ENCODE measurements around the gene CAPN10. TPM values are rescaled to one million over a fixed set of nuclear protein-coding genes. Genes with fewer than 3 reads are reported as not detected.

The CAPN10 gene
- total and polyA plus RNA-seq, 3 experiments from 2014 or later: 19.5 to 40.5 (median 36.1) TPM

DNA sequence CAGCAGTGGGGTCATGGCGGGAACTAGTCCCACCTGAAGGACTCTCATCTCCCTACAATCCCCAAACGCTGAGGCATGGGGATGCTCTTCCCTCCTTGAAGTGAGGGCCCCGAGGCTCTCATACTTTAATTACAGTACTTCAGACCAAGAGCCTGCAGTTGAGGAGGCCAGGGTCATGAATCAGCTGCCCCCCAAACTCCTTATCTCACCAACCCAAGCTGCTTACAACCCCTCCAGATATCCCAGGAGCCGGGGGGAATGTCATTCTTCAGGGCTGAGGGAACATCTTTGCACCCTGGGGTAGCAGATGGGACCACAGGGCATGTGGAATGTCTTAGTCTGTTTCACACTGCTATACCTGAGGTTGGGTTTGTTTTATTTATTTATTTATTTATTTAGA lies 2.8 kb upstream of the CAPN10 start:
- ChIA-PET CTCF (interaction anchor here (4.4 kb wide), 1 partner anchor 28 kb away, joined by 22 read pairs; no protein-coding TSS in a partner anchor), POLR2A (no interaction called here)
- peaks cover 0 to 2% of the 10 kb centered on the region in 2 donors for H3K27me3 Mint-ChIP-seq
- peaks cover 57 to 80% (median 74%) of the 10 kb centered on the region in 3 donors for H3K4me1 Mint-ChIP-seq
- Histone ChIP-seq H3K4me3 (ENCODE audit: low read length) (no peak overlapping the region), H3K9me3 (ENCODE audit: low read length) (no peaks in the 10 kb centered on the region), H3K27me3 (ENCODE audit: insufficient read depth, low read length, poor library complexity, severe bottlenecking) (no peaks in the 10 kb centered on the region), H3K27ac (ENCODE audit: low read depth, low read length) (no peak overlapping the region), H3K36me3 (ENCODE audit: insufficient read depth, low read length) (peaks cover 5% of the 10 kb centered on the region), H3K4me1 (ENCODE audit: insufficient read depth, low read length) (peaks cover 50% of the 10 kb centered on the region)
- no peak for DNase-seq
- peak overlapping the region in 1 of 8 donors; percentile 42 for H3K27ac Mint-ChIP-seq
- H3K9me3 Mint-ChIP-seq: no peaks in the 10 kb centered on the region
- H3K4me3 Mint-ChIP-seq: peak overlapping the region in 2 of 7 donors; percentile 61 to 79
- peaks cover 6 to 39% (median 7%) of the 10 kb centered on the region in 3 donors for H3K36me3 Mint-ChIP-seq

DNA sequence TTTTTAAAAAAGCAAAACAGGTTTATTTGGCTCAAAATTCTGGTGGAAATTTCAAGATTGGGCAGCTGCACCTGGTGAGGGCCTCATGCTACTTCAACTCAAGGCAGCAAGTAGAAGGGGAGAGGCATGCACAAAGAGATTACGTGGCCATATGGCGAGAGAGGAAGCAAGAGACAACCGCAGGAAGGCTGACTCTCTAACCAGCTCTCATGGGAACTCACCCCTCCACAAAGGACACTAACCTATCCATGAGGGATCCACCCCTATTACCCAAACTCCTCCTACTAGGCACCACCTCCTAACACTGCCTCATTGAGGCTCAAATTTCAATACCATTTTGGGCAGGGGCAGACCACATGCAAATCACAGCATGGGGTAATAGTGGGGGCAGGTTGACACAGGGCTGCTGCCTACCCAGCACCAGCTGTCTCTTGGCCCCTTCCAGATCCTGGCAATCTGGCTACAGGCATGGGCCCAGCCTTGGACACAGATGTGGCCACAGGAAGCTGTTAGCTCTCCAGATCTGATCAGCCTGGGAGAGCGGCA lies 2.0 kb upstream of the CAPN10 start:
- no peaks in the 10 kb centered on the region for H3K9me3 Mint-ChIP-seq
- H3K36me3 Mint-ChIP-seq: peaks cover 6 to 43% (median 7%) of the 10 kb centered on the region in 3 donors
- peaks cover 45% of the 10 kb centered on the region for H3K4me1 ChIP-seq (ENCODE audit: insufficient read depth, low read length)
- H3K9me3 ChIP-seq (ENCODE audit: low read length): no peaks in the 10 kb centered on the region
- peak overlapping the region; percentile 41 to 98 (median 76) for H3K4me3 Mint-ChIP-seq
- peaks cover 5% of the 10 kb centered on the region for H3K36me3 ChIP-seq (ENCODE audit: insufficient read depth, low read length)
- ChIA-PET POLR2A (interaction anchor here (3.6 to 4.6 kb wide), 4 partner anchors 15 to 37 kb away, joined by 22 to 99 read pairs (median 35); partner anchors contain the start of genes DUSP28 and RNPEPL1), CTCF (interaction anchor here (4.4 to 5.6 kb wide), 3 partner anchors 18 to 70 kb away, joined by 22 to 68 read pairs (median 37); no protein-coding TSS in a partner anchor)
- peaks cover 0 to 2% of the 10 kb centered on the region in 2 donors for H3K27me3 Mint-ChIP-seq
- H3K4me3 ChIP-seq (ENCODE audit: low read length): no peak overlapping the region
- no peaks in the 10 kb centered on the region for H3K27me3 ChIP-seq (ENCODE audit: insufficient read depth, low read length, poor library complexity, severe bottlenecking)
- H3K27ac ChIP-seq (ENCODE audit: low read depth, low read length): no peak overlapping the region
- peak overlapping the region in 5 of 8 donors; percentile 21 to 99 (median 78) for H3K27ac Mint-ChIP-seq
- DNase-seq: peak in 1 of 5 donors; percentile 26
- H3K4me1 Mint-ChIP-seq: peaks cover 54 to 77% (median 70%) of the 10 kb centered on the region in 3 donors

DNA sequence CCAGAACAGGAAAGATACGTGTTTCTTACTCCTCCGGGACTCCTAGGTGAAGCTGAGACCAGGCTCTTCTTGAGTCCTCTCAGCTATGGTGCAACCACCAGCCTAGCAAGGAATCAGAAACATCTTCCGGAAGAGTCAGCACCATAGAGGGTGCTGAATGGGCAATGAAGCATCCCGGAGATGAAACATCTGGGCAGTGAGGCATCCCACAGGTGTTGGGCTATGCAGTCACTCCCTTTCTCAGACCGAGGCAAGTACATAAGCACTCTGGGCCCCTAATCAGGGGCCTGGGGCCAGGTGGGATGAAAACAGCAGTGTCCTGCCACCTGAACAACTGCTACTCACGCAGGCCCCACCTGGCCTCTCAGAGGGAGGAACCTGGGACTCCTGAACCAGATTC lies 1.4 kb upstream of the CAPN10 start:
- POLR2A ChIA-PET: interaction anchor here (1.1 to 4.6 kb wide), 6 partner anchors 12 to 37 kb away, joined by 3 to 99 read pairs (median 25); partner anchors contain the start of genes ANKMY1, DUSP28 and RNPEPL1
- no peaks in the 10 kb centered on the region for H3K9me3 ChIP-seq (ENCODE audit: low read length)
- DNase-seq: peak in 1 of 5 donors; percentile 27
- peaks cover 49 to 77% (median 65%) of the 10 kb centered on the region in 3 donors for H3K4me1 Mint-ChIP-seq
- H3K27me3 Mint-ChIP-seq: peaks cover 0 to 2% of the 10 kb centered on the region in 2 donors
- CTCF ChIA-PET: interaction anchor here (1.8 to 5.6 kb wide), 6 partner anchors 16 to 72 kb away, joined by 4 to 68 read pairs (median 19); partner anchors contain the start of genes DUSP28 and RNPEPL1
- peaks cover 39% of the 10 kb centered on the region for H3K4me1 ChIP-seq (ENCODE audit: insufficient read depth, low read length)
- H3K27me3 ChIP-seq (ENCODE audit: insufficient read depth, low read length, poor library complexity, severe bottlenecking): no peaks in the 10 kb centered on the region
- peak overlapping the region; percentile 97 for H3K4me3 ChIP-seq (ENCODE audit: low read length)
- H3K27ac ChIP-seq (ENCODE audit: low read depth, low read length): peak overlapping the region; percentile 80
- peak overlapping the region in 4 of 8 donors; percentile 56 to 99 (median 79) for H3K27ac Mint-ChIP-seq
- peak overlapping the region; percentile 59 to 98 (median 94) for H3K4me3 Mint-ChIP-seq
- H3K36me3 Mint-ChIP-seq: peaks cover 6 to 44% (median 7%) of the 10 kb centered on the region in 3 donors
- peaks cover 5% of the 10 kb centered on the region for H3K36me3 ChIP-seq (ENCODE audit: insufficient read depth, low read length)
- H3K9me3 Mint-ChIP-seq: no peaks in the 10 kb centered on the region

DNA sequence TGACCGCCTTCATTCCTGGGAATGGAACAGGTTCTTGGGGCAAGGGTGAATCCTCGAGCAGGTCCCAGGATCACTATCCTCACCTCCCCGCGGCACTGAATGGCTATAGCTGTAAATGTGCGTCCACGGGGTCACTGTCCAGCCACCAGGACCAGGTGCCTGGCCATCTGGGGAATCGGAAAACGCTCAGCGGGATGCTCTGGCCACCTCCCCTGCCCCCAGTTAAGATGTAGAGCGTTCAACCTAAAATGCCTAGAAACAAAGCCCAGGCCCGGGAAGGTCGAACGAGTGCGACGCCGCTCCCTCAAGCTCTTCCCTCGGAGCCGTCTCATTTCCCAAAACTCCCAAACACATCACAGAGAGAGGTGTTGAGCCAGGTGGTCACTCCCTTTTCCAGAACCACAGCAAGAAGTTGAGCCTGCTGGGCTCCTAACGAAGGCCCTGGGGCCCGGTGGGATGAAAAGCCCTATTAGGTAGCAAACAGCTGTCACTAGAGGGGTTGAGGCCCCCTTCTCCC lies 795 bp upstream of the CAPN10 start:
- H3K4me3 Mint-ChIP-seq: peak overlapping the region; percentile 93 to 98 (median 95)
- H3K36me3 Mint-ChIP-seq: peaks cover 4 to 48% (median 6%) of the 10 kb centered on the region in 3 donors
- H3K27me3 ChIP-seq (ENCODE audit: insufficient read depth, low read length, poor library complexity, severe bottlenecking): no peaks in the 10 kb centered on the region

DNA sequence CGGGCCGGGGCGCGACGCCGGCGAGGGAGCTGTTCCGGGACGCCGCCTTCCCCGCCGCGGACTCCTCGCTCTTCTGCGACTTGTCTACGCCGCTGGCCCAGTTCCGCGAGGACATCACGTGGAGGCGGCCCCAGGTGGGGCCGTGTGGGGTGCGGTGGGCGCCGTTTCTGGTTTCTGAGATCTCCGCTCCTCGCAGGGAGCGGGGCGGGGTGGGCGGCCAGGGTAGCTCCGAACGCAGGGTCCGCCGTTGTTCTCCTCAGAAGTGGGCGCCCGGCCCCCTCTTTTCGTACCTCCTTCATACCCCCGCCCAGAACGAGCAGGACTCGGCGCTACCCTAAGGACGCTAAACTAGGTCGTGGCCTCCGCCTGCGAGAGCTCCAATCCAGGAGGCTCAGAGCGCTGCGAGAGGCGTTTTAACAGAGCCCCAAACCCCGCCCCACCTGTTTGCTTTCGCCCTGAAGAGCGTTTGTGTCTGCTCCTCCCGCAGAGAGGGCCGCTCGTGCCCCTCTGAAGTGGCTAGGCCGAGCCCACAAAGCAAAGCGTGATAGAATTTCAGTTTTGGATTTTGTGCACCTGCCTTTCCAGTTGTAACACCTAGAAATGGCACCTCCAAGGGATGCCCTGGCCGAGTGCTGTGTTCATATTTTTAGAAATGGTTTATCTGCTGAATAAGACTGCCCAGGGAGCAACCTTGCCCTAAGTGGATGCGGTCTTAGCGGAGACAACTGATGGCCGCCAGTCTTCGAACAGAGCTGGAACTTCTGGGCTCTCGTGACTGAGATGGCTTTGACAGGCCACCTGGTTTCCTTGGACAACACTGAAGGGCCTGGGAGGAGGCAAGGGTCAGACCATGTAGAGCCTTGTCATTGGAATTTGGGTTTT lies 626 bp downstream of the CAPN10 start:
- Histone ChIP-seq H3K36me3 (ENCODE audit: insufficient read depth, low read length) (peaks cover 8% of the 10 kb centered on the region), H3K4me1 (ENCODE audit: insufficient read depth, low read length) (peaks cover 35% of the 10 kb centered on the region), H3K9me3 (ENCODE audit: low read length) (no peaks in the 10 kb centered on the region), H3K4me3 (ENCODE audit: low read length) (peak overlapping the region; percentile 97), H3K27me3 (ENCODE audit: insufficient read depth, low read length, poor library complexity, severe bottlenecking) (no peaks in the 10 kb centered on the region), H3K27ac (ENCODE audit: low read depth, low read length) (peak overlapping the region; percentile 70)
- peak; percentile 55 to 74 (median 60) for DNase-seq
- peaks cover 43 to 72% (median 47%) of the 10 kb centered on the region in 3 donors for H3K4me1 Mint-ChIP-seq
- POLR2A ChIA-PET: interaction anchor here (1.3 to 4.6 kb wide), 8 partner anchors 14 to 73 kb away, joined by 3 to 99 read pairs (median 15); partner anchors contain the start of genes DUSP28, GPR35 and RNPEPL1
- no peaks in the 10 kb centered on the region for H3K9me3 Mint-ChIP-seq
- H3K4me3 Mint-ChIP-seq: peak overlapping the region; percentile 93 to 98 (median 95)
- CTCF ChIA-PET: interaction anchor here (0.7 to 5.6 kb wide), 16 partner anchors 15 to 121 kb away, joined by 3 to 68 read pairs (median 6); partner anchors contain the start of genes DUSP28, GPR35 and RNPEPL1
- peak overlapping the region; percentile 89 to 99 (median 96) for H3K27ac Mint-ChIP-seq
- peaks cover 0 to 2% of the 10 kb centered on the region in 2 donors for H3K27me3 Mint-ChIP-seq
- peaks cover 0 to 57% (median 3%) of the 10 kb centered on the region in 3 donors for H3K36me3 Mint-ChIP-seq

More for the DNA sequence above, 795 bp upstream of the CAPN10 start:
- peak overlapping the region; percentile 92 to 99 (median 96) for H3K27ac Mint-ChIP-seq
- H3K9me3 Mint-ChIP-seq: no peaks in the 10 kb centered on the region
- H3K27ac ChIP-seq (ENCODE audit: low read depth, low read length): peak overlapping the region; percentile 80
- peaks cover 5% of the 10 kb centered on the region for H3K36me3 ChIP-seq (ENCODE audit: insufficient read depth, low read length)
- DNase-seq: peak in 1 of 5 donors; percentile 27
- peaks cover 0 to 2% of the 10 kb centered on the region in 2 donors for H3K27me3 Mint-ChIP-seq
- H3K4me3 ChIP-seq (ENCODE audit: low read length): peak overlapping the region; percentile 97
- POLR2A ChIA-PET: interaction anchor here (1.1 to 4.6 kb wide), 8 partner anchors 12 to 72 kb away, joined by 3 to 99 read pairs (median 15); partner anchors contain the start of genes ANKMY1, DUSP28, GPR35 and RNPEPL1
- CTCF ChIA-PET: interaction anchor here (1.1 to 5.6 kb wide), 13 partner anchors 17 to 123 kb away, joined by 3 to 68 read pairs (median 6); partner anchors contain the start of genes DUSP28 and RNPEPL1
- H3K4me1 ChIP-seq (ENCODE audit: insufficient read depth, low read length): peaks cover 35% of the 10 kb centered on the region
- H3K4me1 Mint-ChIP-seq: peaks cover 47 to 73% (median 58%) of the 10 kb centered on the region in 3 donors
- no peaks in the 10 kb centered on the region for H3K9me3 ChIP-seq (ENCODE audit: low read length)

DNA sequence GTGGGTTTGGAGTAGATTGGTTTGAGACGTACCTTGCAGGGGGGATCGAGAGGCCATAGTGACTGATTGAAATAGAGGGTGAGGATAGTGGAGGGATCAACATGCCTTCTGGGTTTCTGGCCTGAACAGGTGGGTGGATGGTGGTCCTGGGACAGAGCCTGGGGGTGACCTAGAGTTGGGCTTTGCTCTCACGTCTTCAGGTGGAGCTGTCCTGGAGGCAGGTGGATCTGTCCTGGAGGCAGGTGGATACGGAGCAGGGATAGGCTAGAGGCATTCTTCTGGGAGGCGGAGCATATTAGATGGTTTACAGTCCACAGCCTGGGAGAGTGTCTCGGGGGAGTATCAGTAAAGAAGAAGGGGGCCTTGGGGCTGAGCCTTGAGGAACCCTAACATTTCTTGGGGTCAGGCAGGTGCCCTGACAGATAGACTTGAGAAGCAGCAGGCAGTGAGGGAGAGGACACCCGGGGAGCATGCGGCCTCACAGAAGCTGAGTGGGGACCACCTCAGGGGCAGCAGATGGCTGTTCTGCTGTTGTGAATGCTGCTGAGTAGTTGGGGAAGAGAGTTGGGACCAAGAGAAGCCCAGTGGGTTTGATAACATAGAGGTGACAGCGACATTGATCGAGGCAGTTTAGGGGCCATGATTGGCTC lies 1.6 kb downstream of the CAPN10 start:
- DNase-seq: peak in 1 of 5 donors; percentile 37
- Mint-ChIP-seq H3K4me1 (peaks cover 41 to 66% (median 43%) of the 10 kb centered on the region in 3 donors), H3K9me3 (no peaks in the 10 kb centered on the region), H3K36me3 (peaks cover 0 to 63% (median 0%) of the 10 kb centered on the region in 3 donors), H3K27ac (peak overlapping the region; percentile 69 to 99 (median 96)), H3K4me3 (peak overlapping the region; percentile 93 to 98 (median 95)), H3K27me3 (peaks cover 0 to 2% of the 10 kb centered on the region in 2 donors)
- H3K27ac ChIP-seq (ENCODE audit: low read depth, low read length): no peak overlapping the region
- ChIA-PET POLR2A (interaction anchor here (0.6 to 4.6 kb wide), 5 partner anchors 19 to 34 kb away, joined by 3 to 99 read pairs (median 28); partner anchors contain the start of genes DUSP28 and RNPEPL1), CTCF (interaction anchor here (0.9 to 5.6 kb wide), 9 partner anchors 8 to 74 kb away, joined by 3 to 68 read pairs (median 10); partner anchors contain the start of genes DUSP28 and GPR35)
- no peaks in the 10 kb centered on the region for H3K9me3 ChIP-seq (ENCODE audit: low read length)
- peaks cover 35% of the 10 kb centered on the region for H3K4me1 ChIP-seq (ENCODE audit: insufficient read depth, low read length)
- H3K27me3 ChIP-seq (ENCODE audit: insufficient read depth, low read length, poor library complexity, severe bottlenecking): no peaks in the 10 kb centered on the region
- peaks cover 9% of the 10 kb centered on the region for H3K36me3 ChIP-seq (ENCODE audit: insufficient read depth, low read length)
- peak overlapping the region; percentile 97 for H3K4me3 ChIP-seq (ENCODE audit: low read length)

All from CD8-positive, alpha-beta memory T cell (primary cell).